ENCODE measurements around the gene PTMA. TPM values are rescaled to one million over a fixed set of nuclear protein-coding genes. Genes with fewer than 3 reads are reported as not detected.

PTMA gene
- total and polyA plus RNA-seq, 11 donors, result 143 to 707 (median 207) TPM

DNA sequence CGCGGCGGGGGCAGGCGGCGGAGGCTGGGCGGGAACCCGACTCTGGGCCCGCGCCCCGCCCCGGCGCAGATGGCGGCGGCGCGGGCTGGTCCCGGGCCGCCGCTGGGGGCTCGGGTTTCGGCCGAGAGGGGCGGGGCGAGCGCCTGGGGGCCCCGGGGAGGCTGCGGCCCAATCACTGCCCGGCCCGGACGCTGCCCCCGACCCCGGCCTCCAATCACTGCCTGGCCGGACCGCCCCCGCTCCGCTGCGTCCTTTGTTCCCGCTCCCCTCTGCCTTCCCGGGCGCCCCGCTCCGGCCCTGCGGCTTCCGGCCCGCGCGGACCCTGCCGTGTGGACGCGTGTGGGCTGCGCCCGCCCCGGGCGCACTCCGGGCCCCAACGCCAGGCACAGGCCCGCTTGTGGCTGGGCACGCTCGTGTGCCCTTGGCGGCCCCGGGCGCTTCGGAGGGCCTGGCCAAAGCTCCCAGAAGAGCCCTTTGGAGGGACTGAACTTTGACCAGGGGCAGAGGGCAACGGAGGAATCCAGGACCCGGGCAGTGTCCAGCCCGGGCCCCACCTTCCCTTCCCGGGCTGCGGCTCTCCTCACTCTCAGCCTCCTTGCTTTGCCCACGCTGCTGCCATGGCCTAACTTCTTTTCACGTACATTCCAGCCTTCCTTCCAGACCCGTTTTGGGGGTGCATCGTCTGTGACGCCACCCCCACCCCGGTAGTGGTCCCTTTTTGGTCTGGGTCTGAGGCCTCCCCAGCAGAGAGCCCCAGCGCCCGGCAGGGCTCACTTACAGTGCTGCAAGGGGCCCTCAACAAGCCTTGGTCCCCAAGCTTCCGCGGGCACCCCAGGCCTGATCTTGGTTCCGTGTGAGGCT, 27.1 kb upstream of the PTMA start:
- Histone ChIP-seq H3K27me3 (no peaks in the 10 kb centered on the region), H3K36me3 (no peaks in the 10 kb centered on the region), H3K4me1 (peaks cover 0 to 44% (median 10%) of the 10 kb centered on the region in 12 donors), H3K4me3 (peak overlapping the region; percentile 28 to 89 (median 59)), H3K9me3 (no peaks in the 10 kb centered on the region), H3K27ac (peak overlapping the region; percentile 85 to 98 (median 95))
- intact Hi-C loops (cut with DNase I), result loop anchor here in 4 of 10 donors (1.0 to 2.0 kb wide), 3 partner anchors 26 to 34 kb away; no protein-coding TSS in a partner anchor
- 7 to 24% (median 11%) methylated on average over 24 to 79 of the region's 79 CpGs for WGBS, 4 donors
- DNase-seq, result peak; percentile 92 to 94 (median 93)
- peak; percentile 80 to 93 (median 90) for ATAC-seq
- TF ChIP-seq, protein P1, sequence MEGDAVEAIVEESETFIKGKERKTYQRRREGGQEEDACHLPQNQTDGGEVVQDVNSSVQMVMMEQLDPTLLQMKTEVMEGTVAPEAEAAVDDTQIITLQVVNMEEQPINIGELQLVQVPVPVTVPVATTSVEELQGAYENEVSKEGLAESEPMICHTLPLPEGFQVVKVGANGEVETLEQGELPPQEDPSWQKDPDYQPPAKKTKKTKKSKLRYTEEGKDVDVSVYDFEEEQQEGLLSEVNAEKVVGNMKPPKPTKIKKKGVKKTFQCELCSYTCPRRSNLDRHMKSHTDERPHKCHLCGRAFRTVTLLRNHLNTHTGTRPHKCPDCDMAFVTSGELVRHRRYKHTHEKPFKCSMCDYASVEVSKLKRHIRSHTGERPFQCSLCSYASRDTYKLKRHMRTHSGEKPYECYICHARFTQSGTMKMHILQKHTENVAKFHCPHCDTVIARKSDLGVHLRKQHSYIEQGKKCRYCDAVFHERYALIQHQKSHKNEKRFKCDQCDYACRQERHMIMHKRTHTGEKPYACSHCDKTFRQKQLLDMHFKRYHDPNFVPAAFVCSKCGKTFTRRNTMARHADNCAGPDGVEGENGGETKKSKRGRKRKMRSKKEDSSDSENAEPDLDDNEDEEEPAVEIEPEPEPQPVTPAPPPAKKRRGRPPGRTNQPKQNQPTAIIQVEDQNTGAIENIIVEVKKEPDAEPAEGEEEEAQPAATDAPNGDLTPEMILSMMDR (IDR thresholded peaks at IDR 0.05), result no peak
- peak in 1 of 2 donors; percentile 74 for TF ChIP-seq POLR2A (IDR thresholded peaks at IDR 0.05)

DNA sequence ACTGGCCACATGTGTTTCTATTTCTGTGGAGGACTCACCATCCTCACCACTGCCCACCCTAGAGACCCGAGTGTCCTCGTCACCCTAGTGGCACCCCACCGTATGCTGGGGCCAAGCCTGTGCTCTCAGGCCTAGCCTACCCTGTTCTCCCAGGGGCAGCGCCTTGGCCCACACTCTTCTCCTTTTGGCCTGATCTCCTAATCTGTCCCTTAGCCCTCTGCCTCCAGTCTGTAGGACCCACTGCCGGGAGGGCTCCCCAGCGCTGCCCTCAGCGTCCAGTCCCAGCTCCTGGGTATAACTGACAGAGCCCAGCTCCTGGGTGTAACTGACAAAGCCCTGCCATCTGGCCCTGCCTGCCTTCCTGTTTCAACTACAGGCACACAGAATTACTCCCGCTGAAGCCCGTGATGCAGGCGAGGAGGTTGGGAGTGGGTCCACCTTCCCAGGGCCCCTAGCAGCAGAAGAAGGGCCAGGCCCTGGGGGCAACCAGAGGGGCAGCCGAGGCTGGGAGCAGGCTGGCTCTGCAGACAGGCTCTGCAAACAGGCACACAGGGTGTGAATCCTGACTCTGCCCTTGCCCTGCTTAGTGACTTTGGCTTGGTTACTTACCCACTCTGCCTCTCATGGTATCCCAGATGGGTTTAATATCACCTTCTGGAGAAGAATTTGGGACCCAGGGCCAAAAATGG, 25.6 kb upstream of the PTMA start:
- 81 to 91% (median 87%) methylated on average over 10 to 11 of the region's 11 CpGs for WGBS, 4 donors
- intact Hi-C loops (cut with DNase I), result no loop called here

DNA sequence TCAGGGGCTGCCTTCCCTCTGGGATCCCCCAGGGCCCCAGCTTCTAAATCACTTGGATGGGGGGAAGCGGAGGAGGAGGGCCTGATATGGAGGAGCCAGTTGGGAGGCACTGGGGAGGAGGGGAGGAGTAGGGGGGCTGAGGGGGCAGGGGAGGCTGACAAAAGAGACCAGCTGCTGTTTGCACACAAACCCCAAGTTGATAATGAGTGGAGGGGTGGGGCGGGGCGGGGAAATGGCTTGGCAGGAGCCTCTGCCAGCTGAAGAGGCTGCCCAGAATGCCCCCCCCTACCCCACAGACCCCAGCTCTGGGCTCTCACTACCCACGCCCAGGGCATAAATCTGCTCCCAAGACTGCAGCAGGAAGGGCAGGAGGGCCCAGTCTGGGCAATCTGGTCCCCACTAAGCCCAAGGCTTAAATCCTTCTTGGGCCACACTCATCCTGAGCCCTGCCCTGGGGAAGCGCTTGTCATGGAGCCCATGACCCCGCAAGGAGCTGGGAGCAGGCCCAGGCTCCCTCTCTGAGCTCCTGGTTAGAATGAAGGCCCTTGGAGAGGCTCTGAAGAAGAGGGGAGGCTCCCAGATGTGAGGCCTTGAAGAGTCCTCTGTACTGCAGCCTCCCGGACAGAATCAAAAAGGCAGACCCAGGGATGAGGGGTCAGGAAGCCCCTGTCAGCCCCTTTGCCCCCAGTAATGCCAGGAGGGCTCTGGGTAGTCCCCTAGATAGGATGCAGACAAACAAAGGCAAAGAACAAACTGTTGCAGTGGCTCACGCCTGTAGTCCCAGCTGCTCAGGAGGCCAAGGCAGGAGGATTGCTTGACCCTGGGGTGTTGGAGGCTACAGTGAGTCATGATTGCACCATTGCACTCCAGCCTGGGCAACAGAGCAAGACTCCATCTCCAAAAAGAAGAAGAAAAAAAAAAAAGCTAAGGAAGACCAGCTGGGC, 24.8 kb upstream of the PTMA start:
- Histone ChIP-seq H3K4me3 (no peak overlapping the region), H3K27me3 (no peaks in the 10 kb centered on the region), H3K36me3 (no peaks in the 10 kb centered on the region), H3K4me1 (peaks cover 0 to 52% (median 13%) of the 10 kb centered on the region in 12 donors), H3K9me3 (no peaks in the 10 kb centered on the region), H3K27ac (peak overlapping the region in 4 of 12 donors; percentile 33 to 89 (median 40))
- TF ChIP-seq POLR2A (IDR thresholded peaks at IDR 0.05), result no peak
- TF ChIP-seq, protein P1 (IDR thresholded peaks at IDR 0.05), result no peak
- ATAC-seq (no peak), DNase-seq (peak in 1 of 5 donors; percentile 14)
- intact Hi-C loops (cut with DNase I), result no loop called here
- WGBS, 4 donors, result 86 to 97% (median 88%) methylated on average over 6 to 8 of the region's 8 CpGs

More for the DNA sequence above, 25.6 kb upstream of the PTMA start:
- H3K9me3 ChIP-seq, result no peaks in the 10 kb centered on the region
- no peak overlapping the region for H3K4me3 ChIP-seq
- DNase-seq, result peak in 1 of 5 donors; percentile 41
- no peaks in the 10 kb centered on the region for H3K36me3 ChIP-seq
- TF ChIP-seq, protein P1 (IDR thresholded peaks at IDR 0.05), result no peak
- TF ChIP-seq POLR2A (IDR thresholded peaks at IDR 0.05), result no peak
- H3K27me3 ChIP-seq, result no peaks in the 10 kb centered on the region
- H3K4me1 ChIP-seq, result peaks cover 0 to 52% (median 13%) of the 10 kb centered on the region in 12 donors
- peak overlapping the region in 3 of 12 donors; percentile 17 to 96 (median 89) for H3K27ac ChIP-seq
- no peak for ATAC-seq

Data from heart left ventricle (tissue), 16 donors.